ENCODE data around the gene ATXN2.

DNA sequence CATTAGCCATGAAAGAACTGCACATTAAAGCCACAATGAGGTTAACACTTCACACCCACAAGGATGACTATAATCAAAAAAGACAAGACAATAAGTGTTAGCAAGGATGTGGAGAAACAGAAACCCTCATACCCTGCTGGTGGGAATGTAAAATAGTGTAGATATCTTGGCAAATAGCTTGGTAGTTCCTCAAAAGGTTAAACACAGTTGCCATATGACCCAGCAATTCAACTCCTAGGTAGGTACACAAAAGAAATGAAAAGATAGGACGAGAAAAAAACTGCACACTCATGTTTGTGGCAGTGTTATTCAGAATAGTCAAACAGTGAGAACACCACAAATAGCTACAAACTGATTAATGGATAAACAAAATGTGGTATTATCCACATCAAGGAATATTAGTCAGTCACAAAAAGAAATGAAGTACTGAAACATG is 93.5 kb downstream of the ATXN2 start:
- TF ChIP-seq RAD21 (IDR thresholded peaks at IDR 0.05; ENCODE audit: low read depth) (no peak), EP300 (IDR thresholded peaks at IDR 0.05; ENCODE audit: borderline replicate concordance) (no peak), YY1 (IDR thresholded peaks at IDR 0.05; ENCODE audit: low read depth) (no peak)
- TF ChIP-seq, protein P1, sequence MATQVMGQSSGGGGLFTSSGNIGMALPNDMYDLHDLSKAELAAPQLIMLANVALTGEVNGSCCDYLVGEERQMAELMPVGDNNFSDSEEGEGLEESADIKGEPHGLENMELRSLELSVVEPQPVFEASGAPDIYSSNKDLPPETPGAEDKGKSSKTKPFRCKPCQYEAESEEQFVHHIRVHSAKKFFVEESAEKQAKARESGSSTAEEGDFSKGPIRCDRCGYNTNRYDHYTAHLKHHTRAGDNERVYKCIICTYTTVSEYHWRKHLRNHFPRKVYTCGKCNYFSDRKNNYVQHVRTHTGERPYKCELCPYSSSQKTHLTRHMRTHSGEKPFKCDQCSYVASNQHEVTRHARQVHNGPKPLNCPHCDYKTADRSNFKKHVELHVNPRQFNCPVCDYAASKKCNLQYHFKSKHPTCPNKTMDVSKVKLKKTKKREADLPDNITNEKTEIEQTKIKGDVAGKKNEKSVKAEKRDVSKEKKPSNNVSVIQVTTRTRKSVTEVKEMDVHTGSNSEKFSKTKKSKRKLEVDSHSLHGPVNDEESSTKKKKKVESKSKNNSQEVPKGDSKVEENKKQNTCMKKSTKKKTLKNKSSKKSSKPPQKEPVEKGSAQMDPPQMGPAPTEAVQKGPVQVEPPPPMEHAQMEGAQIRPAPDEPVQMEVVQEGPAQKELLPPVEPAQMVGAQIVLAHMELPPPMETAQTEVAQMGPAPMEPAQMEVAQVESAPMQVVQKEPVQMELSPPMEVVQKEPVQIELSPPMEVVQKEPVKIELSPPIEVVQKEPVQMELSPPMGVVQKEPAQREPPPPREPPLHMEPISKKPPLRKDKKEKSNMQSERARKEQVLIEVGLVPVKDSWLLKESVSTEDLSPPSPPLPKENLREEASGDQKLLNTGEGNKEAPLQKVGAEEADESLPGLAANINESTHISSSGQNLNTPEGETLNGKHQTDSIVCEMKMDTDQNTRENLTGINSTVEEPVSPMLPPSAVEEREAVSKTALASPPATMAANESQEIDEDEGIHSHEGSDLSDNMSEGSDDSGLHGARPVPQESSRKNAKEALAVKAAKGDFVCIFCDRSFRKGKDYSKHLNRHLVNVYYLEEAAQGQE (IDR thresholded peaks at IDR 0.05; ENCODE audit: low read depth), result no peak
- TF ChIP-seq, protein P2, sequence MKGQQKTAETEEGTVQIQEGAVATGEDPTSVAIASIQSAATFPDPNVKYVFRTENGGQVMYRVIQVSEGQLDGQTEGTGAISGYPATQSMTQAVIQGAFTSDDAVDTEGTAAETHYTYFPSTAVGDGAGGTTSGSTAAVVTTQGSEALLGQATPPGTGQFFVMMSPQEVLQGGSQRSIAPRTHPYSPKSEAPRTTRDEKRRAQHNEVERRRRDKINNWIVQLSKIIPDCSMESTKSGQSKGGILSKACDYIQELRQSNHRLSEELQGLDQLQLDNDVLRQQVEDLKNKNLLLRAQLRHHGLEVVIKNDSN (IDR thresholded peaks at IDR 0.05), result no peak
- TF ChIP-seq, protein P3, sequence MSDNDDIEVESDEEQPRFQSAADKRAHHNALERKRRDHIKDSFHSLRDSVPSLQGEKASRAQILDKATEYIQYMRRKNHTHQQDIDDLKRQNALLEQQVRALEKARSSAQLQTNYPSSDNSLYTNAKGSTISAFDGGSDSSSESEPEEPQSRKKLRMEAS (IDR thresholded peaks at IDR 0.05), result no peak

Measured in Ishikawa (cell line).